Bronchial smooth muscle cell (primary cell): ENCODE measurements around the gene TSHR. TPM values are rescaled to one million over a fixed set of nuclear protein-coding genes. Genes with fewer than 3 reads are reported as not detected.

Experiments
- total RNA-seq: library from RNA; depleted of rRNA; stranded (reverse); fragments of >200 nt; gene quantifications from 2 replicates; pipeline ENCODE4 v1.2.1, GENCODE V29; 2014

Gene TSHR
- not detected in 2 replicates for total RNA-seq

DNA sequence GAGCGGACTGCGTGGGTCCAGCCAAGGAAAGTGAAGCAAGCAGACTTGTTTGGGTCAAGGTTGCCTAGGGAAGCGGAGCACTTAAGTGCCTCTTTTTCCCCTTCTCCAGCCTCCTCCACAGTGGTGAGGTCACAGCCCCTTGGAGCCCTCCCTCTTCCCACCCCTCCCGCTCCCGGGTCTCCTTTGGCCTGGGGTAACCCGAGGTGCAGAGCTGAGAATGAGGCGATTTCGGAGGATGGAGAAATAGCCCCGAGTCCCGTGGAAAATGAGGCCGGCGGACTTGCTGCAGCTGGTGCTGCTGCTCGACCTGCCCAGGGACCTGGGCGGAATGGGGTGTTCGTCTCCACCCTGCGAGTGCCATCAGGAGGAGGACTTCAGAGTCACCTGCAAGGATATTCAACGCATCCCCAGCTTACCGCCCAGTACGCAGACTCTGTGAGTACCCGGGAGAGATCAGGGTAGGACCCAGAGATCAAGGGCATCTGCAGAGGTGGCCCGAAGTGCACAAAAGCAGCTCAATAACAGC, at the start of gene TSHR:
TSHR (plus strand) TSS at position 206 of the 526 bp plus-strand sequence; CDS start at position 266, 60 bp downstream.

DNA sequence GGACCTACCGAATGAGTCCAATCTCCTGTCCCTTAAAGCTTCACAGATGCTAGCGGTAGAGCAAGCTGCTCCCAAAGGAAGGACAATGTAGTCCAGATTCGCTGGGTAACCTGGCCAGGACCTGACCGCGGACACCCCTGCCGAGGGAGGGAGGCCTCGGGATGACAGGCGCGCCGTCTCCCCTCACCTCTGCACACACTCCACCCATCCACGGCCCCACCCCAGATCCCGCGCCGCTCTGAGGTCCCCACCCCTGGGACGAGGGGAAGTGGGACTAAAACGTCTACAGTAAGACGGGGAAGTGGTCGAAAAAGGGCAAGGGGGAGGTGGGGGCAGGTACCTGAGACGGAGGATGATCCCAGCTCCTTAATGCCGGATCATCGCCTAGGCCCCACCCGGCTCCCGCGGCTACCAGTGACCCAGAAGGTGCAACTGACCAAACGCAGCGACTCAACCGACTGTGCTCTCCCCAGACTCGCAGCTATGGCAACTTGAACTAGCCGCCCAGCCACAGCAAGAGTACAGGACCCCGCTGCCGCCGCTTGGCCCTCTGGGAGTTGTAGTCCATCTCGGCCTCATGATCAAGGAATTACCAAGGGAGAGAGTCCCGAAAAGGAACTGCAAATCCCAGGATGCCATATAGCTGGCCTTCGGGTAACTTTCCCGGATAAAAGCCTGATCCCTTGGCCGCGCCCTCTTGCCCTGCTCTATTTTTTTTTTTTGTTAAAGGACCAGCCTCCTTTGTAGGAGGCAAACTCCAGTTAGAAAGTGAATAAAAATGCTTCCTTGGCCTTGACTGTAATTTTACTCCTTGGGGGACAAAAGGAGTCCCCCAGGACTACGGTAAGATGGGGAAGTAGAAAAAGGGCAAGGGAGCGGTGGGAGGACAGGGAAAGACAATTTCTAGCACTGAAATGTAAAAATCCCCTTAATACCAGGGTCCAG, 13.9 kb upstream of the TSHR start, which contains the start of gene CEP128:
CEP128 (minus strand) TSS at position 498 of the 945 bp plus-strand sequence.

Other genes starting within 250 kb of the TSHR start
- gene CEP128, start 13.9 kb upstream of the TSHR start, total RNA-seq, result 2.7 and 5.4 TPM in 2 replicates